ENCODE results near the gene OCA2.
"Not testable (repeated sequence)": the region's sequence is repeated elsewhere in the genome, so short reads cannot be mapped to it uniquely, and the experiment has no call there.

Gene OCA2

GRCh38 chr15:28098766-28099554 is at the start of gene OCA2:
TSS of gene OCA2 (minus strand) at chr15:28099315. CDS start at chr15:28081874, 17,441 bp downstream.
- TF ChIP-seq CTCF (IDR thresholded peaks at IDR 0.05; ENCODE audit: control insufficient read depth, extremely low read depth, insufficient read depth) = no peak
- no peak for DNase-seq (ENCODE audit: low read depth)
- H3K4me3 ChIP-seq (ENCODE audit: low read depth, low read length) = no peak within 1 kb of the TSS

- no peak for TF ChIP-seq CTCF (IDR thresholded peaks at IDR 0.05; ENCODE audit: control insufficient read depth, extremely low read depth, insufficient read depth)
- no peak for DNase-seq (ENCODE audit: low read depth)
- no peak overlapping the region for H3K4me3 ChIP-seq (ENCODE audit: low read depth, low read length)
Measured at GRCh38 chr15:28147801-28148200, 48.7 kb upstream of the OCA2 start.

- H3K4me3 ChIP-seq (ENCODE audit: low read depth, low read length); DNase-seq (ENCODE audit: low read depth): not testable (repeated sequence)
Measured at GRCh38 chr15:28145419-28145818, 46.3 kb upstream of the OCA2 start.

GRCh38 chr15:28140062-28140461 is 40.9 kb upstream of the OCA2 start:
- TF ChIP-seq CTCF (IDR thresholded peaks at IDR 0.05; ENCODE audit: control insufficient read depth, extremely low read depth, insufficient read depth) = no peak
- DNase-seq (ENCODE audit: low read depth) = no peak
- no peak overlapping the region for H3K4me3 ChIP-seq (ENCODE audit: low read depth, low read length)

- DNase-seq (ENCODE audit: low read depth) = not testable (repeated sequence)
Measured at GRCh38 chr15:28137408-28138039, 38.4 kb upstream of the OCA2 start.

GRCh38 chr15:28136236-28136904 is 37.3 kb upstream of the OCA2 start:
- not testable (repeated sequence) for H3K4me3 ChIP-seq (ENCODE audit: low read depth, low read length); DNase-seq (ENCODE audit: low read depth)

More at GRCh38 chr15:28137408-28138039, 38.4 kb upstream of the OCA2 start:
- not testable (repeated sequence) for H3K4me3 ChIP-seq (ENCODE audit: low read depth, low read length)

GRCh38 chr15:28133281-28133680 is 34.2 kb upstream of the OCA2 start:
- no peak for TF ChIP-seq CTCF (IDR thresholded peaks at IDR 0.05; ENCODE audit: control insufficient read depth, extremely low read depth, insufficient read depth)
- H3K4me3 ChIP-seq (ENCODE audit: low read depth, low read length) = no peak overlapping the region
- no peak for DNase-seq (ENCODE audit: low read depth)

- DNase-seq (ENCODE audit: low read depth) = no peak
- TF ChIP-seq CTCF (IDR thresholded peaks at IDR 0.05; ENCODE audit: control insufficient read depth, extremely low read depth, insufficient read depth) = no peak
- H3K4me3 ChIP-seq (ENCODE audit: low read depth, low read length) = no peak overlapping the region
Measured at GRCh38 chr15:28132524-28133275, 33.6 kb upstream of the OCA2 start.

Measured in LNCaP clone FGC (cell line).